SK-N-SH treated with all-trans-retinoic acid at 6 μM for 48 hours (cell line): ENCODE data around the gene SYK.

Experiments
- ARNTL ChIP-seq: fragments of 450-650 bp; formaldehyde crosslinking; IDR thresholded peaks from 2 replicates; pipeline ENCODE4 v1.5.0; 2020; ENCODE audit warnings: low read depth, mild to moderate bottlenecking, moderate library complexity, borderline replicate concordance
- ISL1 ChIP-seq: fragments of 250-450 bp; sonication (Bioruptor Pico); IDR thresholded peaks from 2 replicates; pipeline ENCODE4 v2.1.2; 2022; ENCODE audit warnings: mild to moderate bottlenecking, moderate library complexity
- OSR1 ChIP-seq: fragments of 250-450 bp; sonication (Bioruptor Pico); IDR thresholded peaks from 2 replicates; pipeline ENCODE4 v1.8.0; 2022; ENCODE audit warnings: moderate library complexity, mild to moderate bottlenecking, inconsistent platforms
- SNAI2 ChIP-seq: fragments of 250-450 bp; sonication (Bioruptor Pico); IDR thresholded peaks from 2 replicates; pipeline ENCODE4 v1.5.0; 2020; ENCODE audit warnings: mild to moderate bottlenecking, moderate library complexity
- ZC3H10 ChIP-seq: fragments of 250-450 bp; sonication (Bioruptor Pico); IDR thresholded peaks from 2 replicates; pipeline ENCODE4 v1.5.1; 2021; ENCODE audit warnings: mild to moderate bottlenecking, moderate library complexity
- ZFP3 ChIP-seq: fragments of 250-450 bp; sonication (Bioruptor Pico); IDR thresholded peaks from 2 replicates; pipeline ENCODE4 v1.5.0; 2020; ENCODE audit warnings: mild to moderate bottlenecking, moderate library complexity
- ZFP30 ChIP-seq: fragments of 450-650 bp; formaldehyde crosslinking; IDR thresholded peaks from 2 replicates; pipeline ENCODE4 v1.5.0; 2022; ENCODE audit warnings: mild to moderate bottlenecking, moderate library complexity
- ZNF565 ChIP-seq: fragments of 450-650 bp; formaldehyde crosslinking; conservative IDR thresholded peaks from 2 replicates; pipeline ENCODE4 v1.5.0; 2020; ENCODE audit warnings: low read depth, mild to moderate bottlenecking, moderate library complexity
- ZNF70 ChIP-seq: fragments of 450-650 bp; formaldehyde crosslinking; IDR thresholded peaks from 2 replicates; pipeline ENCODE4 v1.5.0; 2020; ENCODE audit warnings: mild to moderate bottlenecking, moderate library complexity
- ZNF8 ChIP-seq: fragments of 450-650 bp; formaldehyde crosslinking; IDR thresholded peaks from 2 replicates; pipeline ENCODE4 v1.5.0; 2020; ENCODE audit warnings: mild to moderate bottlenecking, moderate library complexity
- TF ChIP-seq, protein P1 (sequence below): fragments of 250-450 bp; sonication (Bioruptor Pico); IDR thresholded peaks from 2 replicates; pipeline ENCODE4 v1.8.0; 2021; ENCODE audit warnings: low read depth, mild to moderate bottlenecking, moderate library complexity, borderline replicate concordance
- TF ChIP-seq, protein P2 (sequence below): fragments of 250-450 bp; sonication (Bioruptor Pico); IDR thresholded peaks from 2 replicates; pipeline ENCODE4 v1.5.1; 2020; ENCODE audit warnings: low read depth, mild to moderate bottlenecking, moderate library complexity
- TF ChIP-seq, protein P3 (sequence below): fragments of 250-450 bp; sonication (Bioruptor Pico); IDR thresholded peaks from 2 replicates; pipeline ENCODE4 v1.5.1; 2021; ENCODE audit warnings: mild to moderate bottlenecking, moderate library complexity
- TF ChIP-seq, protein P4 (sequence below): fragments of 250-450 bp; sonication (Bioruptor Pico); IDR thresholded peaks from 2 replicates; pipeline ENCODE4 v1.8.0; 2020; ENCODE audit warnings: mild to moderate bottlenecking, moderate library complexity, borderline replicate concordance

DNA sequence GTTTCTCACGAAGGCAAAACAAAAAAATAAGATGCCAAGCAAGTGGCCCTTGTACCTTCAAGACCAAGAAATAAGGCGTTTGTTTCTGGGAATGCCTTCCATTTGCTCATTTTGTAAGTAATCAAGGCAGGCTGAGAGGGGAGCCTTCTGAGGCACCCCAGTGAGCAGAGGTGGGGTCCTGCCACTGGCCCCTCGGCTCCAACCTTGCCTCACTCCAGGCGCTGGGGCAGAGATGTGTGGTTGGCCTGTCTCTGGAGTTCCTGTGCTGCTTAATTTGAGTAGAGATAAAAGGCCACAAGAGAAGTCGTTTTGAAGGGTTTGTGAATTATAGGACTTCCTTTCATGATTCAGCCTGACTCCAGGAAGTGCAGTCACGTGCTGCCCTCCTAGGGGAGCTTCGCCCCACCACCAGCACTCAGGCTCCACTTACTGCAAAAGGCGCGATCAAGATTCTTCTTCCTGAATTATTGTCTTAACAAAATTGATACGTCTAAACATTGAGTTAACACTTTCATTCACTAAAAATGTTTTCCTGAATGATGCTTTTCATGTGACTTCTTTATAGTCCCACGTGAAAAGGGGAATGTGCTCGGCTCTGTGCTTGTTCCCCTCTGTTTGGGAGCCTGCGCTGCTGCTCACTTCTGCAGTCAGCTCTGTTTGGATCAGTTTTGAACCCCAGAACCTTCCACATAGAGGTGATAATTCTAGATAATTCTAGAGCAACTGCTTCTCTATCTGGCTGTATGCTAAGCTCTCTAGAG lies 13.7 kb downstream of the SYK start:
- TF ChIP-seq ISL1 (CRISPR knock-in tag) (no peak), ZFP3 (no peak), ZNF70 (CRISPR knock-in tag) (no peak), SNAI2 (CRISPR knock-in tag) (no peak), ZFP30 (CRISPR knock-in tag) (no peak), ZNF8 (no peak), ZC3H10 (no peak), ZNF565 (no peak), OSR1 (no peak), ARNTL (no peak)
- TF ChIP-seq, protein P1, sequence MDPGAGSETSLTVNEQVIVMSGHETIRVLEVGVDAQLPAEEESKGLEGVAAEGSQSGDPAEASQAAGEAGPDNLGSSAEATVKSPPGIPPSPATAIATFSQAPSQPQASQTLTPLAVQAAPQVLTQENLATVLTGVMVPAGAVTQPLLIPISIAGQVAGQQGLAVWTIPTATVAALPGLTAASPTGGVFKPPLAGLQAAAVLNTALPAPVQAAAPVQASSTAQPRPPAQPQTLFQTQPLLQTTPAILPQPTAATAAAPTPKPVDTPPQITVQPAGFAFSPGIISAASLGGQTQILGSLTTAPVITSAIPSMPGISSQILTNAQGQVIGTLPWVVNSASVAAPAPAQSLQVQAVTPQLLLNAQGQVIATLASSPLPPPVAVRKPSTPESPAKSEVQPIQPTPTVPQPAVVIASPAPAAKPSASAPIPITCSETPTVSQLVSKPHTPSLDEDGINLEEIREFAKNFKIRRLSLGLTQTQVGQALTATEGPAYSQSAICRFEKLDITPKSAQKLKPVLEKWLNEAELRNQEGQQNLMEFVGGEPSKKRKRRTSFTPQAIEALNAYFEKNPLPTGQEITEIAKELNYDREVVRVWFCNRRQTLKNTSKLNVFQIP (CRISPR knock-in tag) = no peak
- TF ChIP-seq, protein P2, sequence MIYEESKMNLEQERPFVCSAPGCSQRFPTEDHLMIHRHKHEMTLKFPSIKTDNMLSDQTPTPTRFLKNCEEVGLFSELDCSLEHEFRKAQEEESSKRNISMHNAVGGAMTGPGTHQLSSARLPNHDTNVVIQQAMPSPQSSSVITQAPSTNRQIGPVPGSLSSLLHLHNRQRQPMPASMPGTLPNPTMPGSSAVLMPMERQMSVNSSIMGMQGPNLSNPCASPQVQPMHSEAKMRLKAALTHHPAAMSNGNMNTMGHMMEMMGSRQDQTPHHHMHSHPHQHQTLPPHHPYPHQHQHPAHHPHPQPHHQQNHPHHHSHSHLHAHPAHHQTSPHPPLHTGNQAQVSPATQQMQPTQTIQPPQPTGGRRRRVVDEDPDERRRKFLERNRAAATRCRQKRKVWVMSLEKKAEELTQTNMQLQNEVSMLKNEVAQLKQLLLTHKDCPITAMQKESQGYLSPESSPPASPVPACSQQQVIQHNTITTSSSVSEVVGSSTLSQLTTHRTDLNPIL (CRISPR knock-in tag) = no peak
- TF ChIP-seq, protein P3, sequence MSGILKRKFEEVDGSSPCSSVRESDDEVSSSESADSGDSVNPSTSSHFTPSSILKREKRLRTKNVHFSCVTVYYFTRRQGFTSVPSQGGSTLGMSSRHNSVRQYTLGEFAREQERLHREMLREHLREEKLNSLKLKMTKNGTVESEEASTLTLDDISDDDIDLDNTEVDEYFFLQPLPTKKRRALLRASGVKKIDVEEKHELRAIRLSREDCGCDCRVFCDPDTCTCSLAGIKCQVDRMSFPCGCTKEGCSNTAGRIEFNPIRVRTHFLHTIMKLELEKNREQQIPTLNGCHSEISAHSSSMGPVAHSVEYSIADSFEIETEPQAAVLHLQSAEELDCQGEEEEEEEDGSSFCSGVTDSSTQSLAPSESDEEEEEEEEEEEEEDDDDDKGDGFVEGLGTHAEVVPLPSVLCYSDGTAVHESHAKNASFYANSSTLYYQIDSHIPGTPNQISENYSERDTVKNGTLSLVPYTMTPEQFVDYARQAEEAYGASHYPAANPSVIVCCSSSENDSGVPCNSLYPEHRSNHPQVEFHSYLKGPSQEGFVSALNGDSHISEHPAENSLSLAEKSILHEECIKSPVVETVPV = no peak
- TF ChIP-seq, protein P4, sequence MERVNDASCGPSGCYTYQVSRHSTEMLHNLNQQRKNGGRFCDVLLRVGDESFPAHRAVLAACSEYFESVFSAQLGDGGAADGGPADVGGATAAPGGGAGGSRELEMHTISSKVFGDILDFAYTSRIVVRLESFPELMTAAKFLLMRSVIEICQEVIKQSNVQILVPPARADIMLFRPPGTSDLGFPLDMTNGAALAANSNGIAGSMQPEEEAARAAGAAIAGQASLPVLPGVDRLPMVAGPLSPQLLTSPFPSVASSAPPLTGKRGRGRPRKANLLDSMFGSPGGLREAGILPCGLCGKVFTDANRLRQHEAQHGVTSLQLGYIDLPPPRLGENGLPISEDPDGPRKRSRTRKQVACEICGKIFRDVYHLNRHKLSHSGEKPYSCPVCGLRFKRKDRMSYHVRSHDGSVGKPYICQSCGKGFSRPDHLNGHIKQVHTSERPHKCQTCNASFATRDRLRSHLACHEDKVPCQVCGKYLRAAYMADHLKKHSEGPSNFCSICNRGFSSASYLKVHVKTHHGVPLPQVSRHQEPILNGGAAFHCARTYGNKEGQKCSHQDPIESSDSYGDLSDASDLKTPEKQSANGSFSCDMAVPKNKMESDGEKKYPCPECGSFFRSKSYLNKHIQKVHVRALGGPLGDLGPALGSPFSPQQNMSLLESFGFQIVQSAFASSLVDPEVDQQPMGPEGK = no peak
